ENCODE data around the gene LARGE1. TPM values are rescaled to one million over a fixed set of nuclear protein-coding genes. Genes with fewer than 3 reads are reported as not detected.

LARGE1 gene
- total and polyA plus RNA-seq, 2 of the 13 experiments (the other 11 are each of a cell fraction or from before 2014, with no cell fraction given), result 8.4 to 11.0 TPM

GRCh38 chr22:33302049-33302545, 618.2 kb downstream of the LARGE1 start (continued):
- TF ChIP-seq MED1 (CRISPR knock-in tag; IDR thresholded peaks at IDR 0.05), result peak; percentile 49
- TF ChIP-seq ARNT2 (CRISPR knock-in tag; IDR thresholded peaks at IDR 0.05; ENCODE audit: low read depth), result 0 out of 2 replicates have a peak, but pooled peaks have one; percentile 50
- no peak for TF ChIP-seq ZNF441 (CRISPR knock-in tag; IDR thresholded peaks at IDR 0.05; ENCODE audit: borderline replicate concordance)
- TF ChIP-seq FOXK1 (CRISPR knock-in tag; IDR thresholded peaks at IDR 0.05; ENCODE audit: borderline replicate concordance, low read depth), result peak; percentile 47; the same call in 1 of the 2 replicates

DNA sequence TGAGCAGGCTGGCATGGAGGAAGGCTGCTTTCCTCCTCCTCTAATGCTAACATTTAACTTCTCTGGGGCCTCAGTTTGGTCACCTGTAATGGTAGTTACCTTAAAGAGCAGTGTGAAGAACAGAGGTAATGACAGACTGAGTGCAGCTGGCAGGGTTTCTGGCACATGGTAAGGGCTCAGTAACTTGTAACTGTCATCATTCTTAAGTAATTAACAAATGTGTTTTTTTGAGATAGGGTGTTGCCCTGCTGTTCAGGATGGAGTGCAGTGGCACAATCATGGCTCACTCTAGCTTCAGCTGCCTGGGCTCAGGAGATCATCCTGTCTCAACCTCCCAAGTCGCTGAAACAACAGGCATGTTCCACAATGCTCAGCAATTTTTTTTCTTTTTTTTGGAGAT, 620.1 kb downstream of the LARGE1 start:
- no peak overlapping the region for H2AFZ ChIP-seq (ENCODE audit: low read length)
- DNase-seq (ENCODE audit: low spot score) (no peak), ATAC-seq (no peak), FAIRE-seq (no peak)
- intact Hi-C loops (cut with micrococcal nuclease; ENCODE audit: unreplicated experiment), result loop anchor here (5.0 kb wide), 1 partner anchor 177 kb away; no protein-coding TSS in a partner anchor
- H3K36me3 ChIP-seq (replicated peaks in 1 of 2; ENCODE audit: control insufficient read depth in 1 of 2, insufficient read depth in 2 of 2, low read length in 2 of 2), result no peaks in the 10 kb centered on the region
- H3K9me3 ChIP-seq (ENCODE audit: low read length), result no peaks in the 10 kb centered on the region
- H3K9ac ChIP-seq (ENCODE audit: insufficient read depth, low read depth, low read length), result no peak overlapping the region
- H3K4me2 ChIP-seq (ENCODE audit: low read depth, low read length), result no peak overlapping the region
- no TSS peak for BruUV-seq (replicated peaks)
- H4K20me1 ChIP-seq (ENCODE audit: insufficient read depth, low read length), result no peaks in the 10 kb centered on the region
- H3K4me3 ChIP-seq (replicated peaks in 1 of 3; ENCODE audit: insufficient read depth in 1 of 3, low read depth in 2 of 3, low read length in 3 of 3), result no peak overlapping the region
- H3K27ac ChIP-seq (ENCODE audit: extremely low read length, insufficient read depth, low read length), result no peak overlapping the region
- H3K27me3 ChIP-seq (ENCODE audit: control insufficient read depth in 1 of 2, insufficient read depth in 2 of 2, low read length in 2 of 2), result no peaks in the 10 kb centered on the region
- in situ Hi-C loops (cut with HindIII; ENCODE audit: extremely low pct_ligation_motif_present, low pct_unique_long_range_greater_than_20kb), result loop anchor here (5.0 to 10.0 kb wide), 3 partner anchors 215 to 612 kb away; no protein-coding TSS in a partner anchor
- POLR2A ChIA-PET, result interaction anchor here (1.2 kb wide), 1 partner anchor 240 kb away, joined by 3 read pairs; no protein-coding TSS in a partner anchor
- CTCF ChIA-PET (ENCODE audit: low intra/inter-chr PET ratio, low total read pairs), result no interaction called here
- no peaks in the 10 kb centered on the region for H3K79me2 ChIP-seq (ENCODE audit: insufficient read depth, low read length)
- H3K4me1 ChIP-seq (ENCODE audit: insufficient read depth, low read length), result peaks cover 23% of the 10 kb centered on the region
- WGBS (ENCODE audit: low lambda C conversion rate), result 100% methylated on average over 1 of the region's 1 CpG
- no peak for TF ChIP-seq ZNF275 (CRISPR knock-in tag; IDR thresholded peaks at IDR 0.05; ENCODE audit: borderline replicate concordance)
- no peak for TF ChIP-seq CEBPG (CRISPR knock-in tag; IDR thresholded peaks at IDR 0.05)
- no peak for TF ChIP-seq SOX6 (IDR thresholded peaks at IDR 0.05)
- TF ChIP-seq SOX6 (CRISPR knock-in tag; IDR thresholded peaks at IDR 0.05), result no peak
- no peak for TF ChIP-seq PHF20 (CRISPR knock-in tag; IDR thresholded peaks at IDR 0.05)
- no peak for TF ChIP-seq THYN1 (CRISPR knock-in tag; IDR thresholded peaks at IDR 0.05; ENCODE audit: borderline replicate concordance, low read depth)
- no peak for TF ChIP-seq ZMYM2 (CRISPR knock-in tag; IDR thresholded peaks at IDR 0.05)
- no peak for TF ChIP-seq PCBP2 (optimal IDR thresholded peaks at IDR 0.05; ENCODE audit: low read depth, low read length, poor library complexity, severe bottlenecking)
- TF ChIP-seq MAFG (CRISPR knock-in tag; IDR thresholded peaks at IDR 0.05), result no peak
- no peak for TF ChIP-seq ZNF720 (CRISPR knock-in tag; IDR thresholded peaks at IDR 0.05)
- TF ChIP-seq ESRRA (CRISPR knock-in tag; IDR thresholded peaks at IDR 0.05; ENCODE audit: low read depth), result no peak
- no peak for TF ChIP-seq FOXC1 (CRISPR knock-in tag; IDR thresholded peaks at IDR 0.05; ENCODE audit: borderline replicate concordance)
- TF ChIP-seq TEAD2 (CRISPR knock-in tag; IDR thresholded peaks at IDR 0.05), result no peak
- no peak for TF ChIP-seq TP53 (CRISPR knock-in tag; conservative IDR thresholded peaks at IDR 0.05)
- no peak for TF ChIP-seq YEATS4 (CRISPR knock-in tag; IDR thresholded peaks at IDR 0.05; ENCODE audit: borderline replicate concordance)
- TF ChIP-seq ZNF713 (CRISPR knock-in tag; IDR thresholded peaks at IDR 0.05), result no peak
- TF ChIP-seq ZNF547 (CRISPR knock-in tag; IDR thresholded peaks at IDR 0.05), result no peak
- TF ChIP-seq SP1 (IDR thresholded peaks at IDR 0.05), result no peak
- TF ChIP-seq SP1 (CRISPR knock-in tag; IDR thresholded peaks at IDR 0.05), result no peak
